Fibroblast of pulmonary artery (primary cell): Measurements from ENCODE around the gene FMO1.

ENCODE experiments used
- DNase-seq: peaks from one replicate; pipeline ENCODE4 v3.0.0-alpha.2; 2010; ENCODE audit warnings: low read depth
- H3K4me3 ChIP-seq: replicated peaks from 2 replicates; pipeline ENCODE4 v1.5.1; 2011; ENCODE audit warnings: low read depth, mild to moderate bottlenecking, control low read depth, low read length, moderate library complexity
- TF ChIP-seq, protein P1 (sequence below): IDR thresholded peaks from 2 replicates; pipeline ENCODE4 v1.5.1; 2011; ENCODE audit warnings: mild to moderate bottlenecking, control low read depth, low read length, inconsistent platforms; ENCODE audit errors: missing control alignments

FMO1 gene

DNA sequence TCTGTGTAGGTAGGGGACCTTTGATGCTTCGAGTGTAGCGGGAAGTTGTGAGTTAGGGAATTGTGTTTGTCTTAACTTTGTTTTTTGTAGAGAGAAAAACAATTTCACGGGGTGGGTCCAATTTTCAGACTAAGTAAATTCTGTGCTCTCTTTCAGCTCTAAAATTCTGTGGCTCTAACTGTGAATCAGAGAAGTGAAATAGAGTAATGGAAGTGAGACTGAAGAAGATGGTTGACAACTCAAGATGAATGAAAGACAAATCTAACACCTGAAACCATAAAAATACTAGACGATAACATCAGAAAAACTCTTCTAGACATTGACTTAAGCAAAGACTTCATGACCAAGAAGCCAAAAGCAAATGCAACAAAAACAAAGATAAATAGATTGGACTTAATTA is 4.4 kb upstream of the FMO1 start:
- H3K4me3 ChIP-seq, result no peak overlapping the region
- TF ChIP-seq, protein P1, sequence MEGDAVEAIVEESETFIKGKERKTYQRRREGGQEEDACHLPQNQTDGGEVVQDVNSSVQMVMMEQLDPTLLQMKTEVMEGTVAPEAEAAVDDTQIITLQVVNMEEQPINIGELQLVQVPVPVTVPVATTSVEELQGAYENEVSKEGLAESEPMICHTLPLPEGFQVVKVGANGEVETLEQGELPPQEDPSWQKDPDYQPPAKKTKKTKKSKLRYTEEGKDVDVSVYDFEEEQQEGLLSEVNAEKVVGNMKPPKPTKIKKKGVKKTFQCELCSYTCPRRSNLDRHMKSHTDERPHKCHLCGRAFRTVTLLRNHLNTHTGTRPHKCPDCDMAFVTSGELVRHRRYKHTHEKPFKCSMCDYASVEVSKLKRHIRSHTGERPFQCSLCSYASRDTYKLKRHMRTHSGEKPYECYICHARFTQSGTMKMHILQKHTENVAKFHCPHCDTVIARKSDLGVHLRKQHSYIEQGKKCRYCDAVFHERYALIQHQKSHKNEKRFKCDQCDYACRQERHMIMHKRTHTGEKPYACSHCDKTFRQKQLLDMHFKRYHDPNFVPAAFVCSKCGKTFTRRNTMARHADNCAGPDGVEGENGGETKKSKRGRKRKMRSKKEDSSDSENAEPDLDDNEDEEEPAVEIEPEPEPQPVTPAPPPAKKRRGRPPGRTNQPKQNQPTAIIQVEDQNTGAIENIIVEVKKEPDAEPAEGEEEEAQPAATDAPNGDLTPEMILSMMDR, result no peak
- no peak for DNase-seq

DNA sequence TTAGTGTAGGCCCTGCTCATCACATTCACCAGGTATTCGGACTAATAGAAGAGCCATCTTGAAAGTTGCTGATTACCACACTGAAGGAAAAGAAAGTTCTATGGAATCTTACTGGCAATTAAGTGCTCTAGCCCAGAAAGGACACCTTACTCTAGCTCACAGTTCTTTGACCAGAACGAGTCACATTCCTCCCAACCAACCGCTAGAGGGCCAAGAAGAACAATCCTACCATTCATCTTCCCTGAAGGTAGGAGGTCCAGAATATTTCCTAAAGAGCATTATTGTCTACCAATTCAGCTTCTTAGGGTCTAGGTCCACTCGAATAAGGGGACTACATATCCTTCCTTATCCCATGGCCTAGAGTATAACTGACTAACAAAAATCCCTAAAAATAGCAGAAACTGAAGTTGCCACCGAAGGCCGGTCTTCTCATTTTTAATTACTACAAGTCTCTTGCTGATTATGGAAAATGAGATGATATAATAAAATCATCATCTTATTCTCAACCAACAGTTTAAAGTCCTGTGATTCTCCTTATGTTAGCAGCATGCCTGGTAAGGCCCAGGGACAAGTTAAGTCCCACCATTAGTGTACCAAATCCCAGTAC is 2.7 kb upstream of the FMO1 start:
- H3K4me3 ChIP-seq, result no peak overlapping the region
- peak; percentile 62 for DNase-seq
- TF ChIP-seq, protein P1, result peak; percentile 92

DNA sequence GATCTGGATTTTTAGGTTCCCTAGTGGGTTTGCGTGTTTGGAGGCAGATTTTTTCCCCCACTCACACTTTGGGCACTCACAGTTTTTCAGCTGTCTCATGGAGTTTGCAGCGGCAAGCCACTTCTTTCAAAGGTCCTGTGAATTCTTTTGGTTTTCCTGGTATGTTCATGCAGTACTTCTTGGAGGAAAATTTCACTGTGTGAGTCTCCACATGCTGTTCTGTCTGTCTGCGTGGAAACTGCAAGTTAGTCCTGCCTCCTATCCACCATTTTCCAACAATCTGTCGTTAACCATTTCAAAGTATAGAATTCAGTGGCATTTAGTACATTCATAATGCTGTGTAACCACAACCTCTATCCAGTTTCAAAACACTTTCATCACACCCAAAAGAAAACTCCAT is 793 bp upstream of the FMO1 start:
- TF ChIP-seq, protein P1, result no peak
- no peak overlapping the region for H3K4me3 ChIP-seq
- no peak for DNase-seq

DNA sequence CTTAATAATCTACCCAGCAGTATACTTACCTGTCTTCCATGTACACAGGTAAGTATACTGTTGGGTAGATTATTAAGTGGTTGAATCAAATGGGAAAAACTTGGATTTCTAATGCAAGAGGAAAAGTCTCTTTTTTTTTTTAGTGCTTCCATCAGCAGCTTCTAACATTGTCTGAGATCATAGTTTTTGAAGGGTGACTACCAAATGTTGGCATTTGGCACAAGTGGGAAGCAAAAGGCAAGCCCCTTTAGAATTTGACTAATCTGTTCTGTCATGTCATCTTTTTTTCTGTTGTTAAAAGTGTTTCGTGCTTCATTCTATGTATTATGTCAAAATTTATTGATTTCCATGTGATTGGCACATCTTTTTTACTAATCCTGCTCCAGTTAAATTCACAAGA is 547 bp downstream of the FMO1 start:
- TF ChIP-seq, protein P1, result no peak
- DNase-seq, result no peak
- H3K4me3 ChIP-seq, result no peak overlapping the region

DNA sequence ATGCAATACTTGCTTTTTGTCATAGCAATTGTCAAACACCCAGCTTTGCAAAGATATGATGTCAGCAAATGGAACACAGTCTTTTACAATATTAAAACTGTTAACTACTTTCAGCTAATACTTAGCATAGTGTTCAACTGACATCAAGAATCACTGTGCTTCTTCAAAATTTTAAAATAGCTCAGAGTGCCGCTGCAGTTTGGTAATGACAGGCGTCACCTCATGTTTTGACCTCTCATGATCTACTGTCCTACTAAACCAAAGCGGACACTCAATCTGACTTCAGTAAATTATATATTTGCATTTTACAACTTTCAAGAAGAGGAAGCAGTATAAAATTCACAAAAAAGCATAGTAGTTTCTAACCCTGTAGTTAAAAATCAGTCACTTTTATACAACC is 2.0 kb downstream of the FMO1 start:
- TF ChIP-seq, protein P1, result no peak
- no peak for DNase-seq
- no peak overlapping the region for H3K4me3 ChIP-seq

DNA sequence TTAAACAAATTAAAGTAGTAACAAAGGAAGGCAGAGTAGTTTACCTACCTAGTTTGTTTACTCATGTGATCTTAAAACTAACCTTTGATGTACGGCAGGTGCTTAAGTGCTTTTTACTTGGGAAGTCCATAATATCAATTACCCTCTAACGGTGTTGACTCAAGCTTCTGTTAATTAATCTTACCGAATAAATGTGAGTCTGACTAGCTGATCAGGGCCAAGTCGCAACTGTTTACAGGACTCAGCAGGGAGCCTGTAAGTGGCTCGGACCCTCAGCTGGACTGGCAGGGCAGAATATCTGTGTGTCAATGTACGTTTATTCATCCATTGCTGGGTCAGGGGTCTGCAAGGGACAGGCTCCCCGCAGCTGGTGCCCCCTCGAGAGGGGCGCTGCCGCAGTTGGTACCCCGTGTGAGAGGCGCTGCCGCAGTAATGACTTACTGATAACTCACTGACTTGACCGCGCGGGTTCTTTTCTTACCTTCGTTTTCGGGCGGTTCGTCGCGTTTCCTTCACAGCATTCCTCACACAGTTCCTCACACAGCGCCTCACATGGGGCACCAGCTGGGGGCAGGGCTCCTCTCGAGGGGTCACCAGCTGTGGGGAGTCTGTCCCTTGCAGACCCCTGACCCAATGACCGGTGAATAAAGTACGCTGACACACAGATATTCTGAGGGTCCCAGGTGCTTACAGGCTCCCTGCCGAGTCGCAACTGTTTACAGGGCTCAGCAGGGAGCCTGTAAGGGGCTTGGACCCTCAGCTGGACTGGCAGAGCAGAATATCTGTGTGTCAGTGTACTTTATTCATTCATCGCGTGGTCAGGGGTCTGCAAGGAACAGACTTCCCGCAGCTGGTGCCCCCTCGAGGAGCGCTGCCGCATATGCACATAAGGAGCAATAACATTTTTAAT is 3.0 kb downstream of the FMO1 start:
- TF ChIP-seq, protein P1, result peak; percentile 71
- DNase-seq, result peak; percentile 46
- H3K4me3 ChIP-seq, result peak overlapping the region; percentile 69
